Erythroblast (primary cell): Measurements from ENCODE around the gene S100A12.

Source experiments
- GATA1 ChIP-seq: IDR thresholded peaks from 2 replicates; pipeline ENCODE4 v1.6.1; 2011; ENCODE audit warnings: low read depth, mild to moderate bottlenecking, control low read depth, low read length, moderate library complexity
- POLR2A ChIP-seq: IDR thresholded peaks from 2 replicates; pipeline ENCODE4 v1.6.1; 2011; ENCODE audit warnings: mild to moderate bottlenecking, low read length

DNA sequence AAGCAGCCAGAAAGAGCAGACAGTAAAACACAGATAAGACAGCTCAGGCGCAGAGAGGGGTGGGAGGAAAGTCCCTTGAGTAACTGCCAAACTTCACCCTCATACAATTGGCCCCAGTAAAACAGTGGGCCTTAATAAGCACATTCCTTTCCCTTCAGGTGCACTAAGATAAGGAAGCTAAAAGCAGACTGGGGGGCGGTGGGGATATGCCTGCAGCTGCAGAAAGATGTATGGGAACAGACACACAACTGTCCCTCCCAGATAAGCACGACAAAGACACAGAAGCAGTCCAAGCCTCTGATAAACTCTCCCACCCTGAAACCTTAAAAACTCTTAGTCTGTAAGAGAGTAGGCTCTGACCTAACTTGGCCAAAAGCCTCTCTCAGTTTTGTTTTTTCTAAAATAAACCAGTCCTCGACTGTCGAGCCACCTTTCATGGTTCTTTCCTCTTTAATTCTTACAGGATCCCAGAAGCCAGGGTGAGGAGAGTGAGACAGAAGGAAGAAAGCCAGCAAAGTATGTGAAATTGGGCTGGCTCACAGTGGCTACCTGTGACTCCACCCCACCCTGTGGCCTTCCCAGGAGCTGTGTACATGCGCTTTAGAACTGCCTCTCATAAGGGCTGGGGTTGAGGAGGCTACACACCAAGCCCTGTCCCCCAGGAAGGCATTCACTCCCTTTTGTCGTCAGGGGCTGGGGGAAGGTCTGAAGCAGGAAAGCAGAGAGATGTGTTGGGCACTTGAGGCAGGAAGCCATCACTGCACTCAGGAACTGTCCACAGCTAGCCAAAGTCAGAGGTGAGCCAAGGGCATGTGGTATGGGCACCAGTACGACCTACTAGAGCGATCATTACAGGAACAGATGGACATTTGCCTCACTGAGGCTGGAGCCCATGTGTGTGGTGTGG lies 31.4 kb downstream of the S100A12 start:
- TF ChIP-seq POLR2A = peak; percentile 41
- TF ChIP-seq GATA1 = peak; percentile 90
